Measurements from ENCODE around the gene C10orf71.

DNA sequence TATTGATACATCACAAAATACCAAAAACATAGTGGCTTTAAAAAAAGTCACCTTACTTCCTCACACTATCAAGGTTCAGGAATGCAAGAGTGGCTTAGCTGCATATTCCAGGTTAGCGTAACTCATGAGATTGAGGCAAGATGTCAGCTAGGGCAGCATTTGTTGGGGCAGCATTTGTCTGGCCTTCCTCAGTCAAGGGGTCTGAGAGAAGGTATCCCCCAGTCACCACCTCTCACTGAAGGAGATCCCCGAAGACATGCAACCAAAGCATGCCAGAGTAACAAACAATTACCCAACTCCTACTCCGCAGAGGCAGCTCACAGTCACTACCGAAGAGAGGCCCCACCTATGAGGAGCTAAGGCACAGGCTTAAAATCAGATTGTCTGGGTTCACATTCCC, 48.4 kb downstream of the C10orf71 start:
- TF ChIP-seq, protein P1, sequence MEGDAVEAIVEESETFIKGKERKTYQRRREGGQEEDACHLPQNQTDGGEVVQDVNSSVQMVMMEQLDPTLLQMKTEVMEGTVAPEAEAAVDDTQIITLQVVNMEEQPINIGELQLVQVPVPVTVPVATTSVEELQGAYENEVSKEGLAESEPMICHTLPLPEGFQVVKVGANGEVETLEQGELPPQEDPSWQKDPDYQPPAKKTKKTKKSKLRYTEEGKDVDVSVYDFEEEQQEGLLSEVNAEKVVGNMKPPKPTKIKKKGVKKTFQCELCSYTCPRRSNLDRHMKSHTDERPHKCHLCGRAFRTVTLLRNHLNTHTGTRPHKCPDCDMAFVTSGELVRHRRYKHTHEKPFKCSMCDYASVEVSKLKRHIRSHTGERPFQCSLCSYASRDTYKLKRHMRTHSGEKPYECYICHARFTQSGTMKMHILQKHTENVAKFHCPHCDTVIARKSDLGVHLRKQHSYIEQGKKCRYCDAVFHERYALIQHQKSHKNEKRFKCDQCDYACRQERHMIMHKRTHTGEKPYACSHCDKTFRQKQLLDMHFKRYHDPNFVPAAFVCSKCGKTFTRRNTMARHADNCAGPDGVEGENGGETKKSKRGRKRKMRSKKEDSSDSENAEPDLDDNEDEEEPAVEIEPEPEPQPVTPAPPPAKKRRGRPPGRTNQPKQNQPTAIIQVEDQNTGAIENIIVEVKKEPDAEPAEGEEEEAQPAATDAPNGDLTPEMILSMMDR (IDR thresholded peaks at IDR 0.05; ENCODE audit: poor library complexity) = no peak
- no peak for TF ChIP-seq EZH2 (IDR thresholded peaks at IDR 0.05; ENCODE audit: borderline replicate concordance)
